ENCODE data around the gene RAP1GAP2. TPM values are rescaled to one million over a fixed set of nuclear protein-coding genes. Genes with fewer than 3 reads are reported as not detected.
A peak's percentile ranks its signal among the peaks of the same experiment; 100 is the strongest.
"Not testable (repeated sequence)": the region's sequence is repeated elsewhere in the genome, so short reads cannot be mapped to it uniquely, and the experiment has no call there.

The RAP1GAP2 gene
- total RNA-seq, 1 experiment from 2014 or later, result 1.3 TPM

DNA sequence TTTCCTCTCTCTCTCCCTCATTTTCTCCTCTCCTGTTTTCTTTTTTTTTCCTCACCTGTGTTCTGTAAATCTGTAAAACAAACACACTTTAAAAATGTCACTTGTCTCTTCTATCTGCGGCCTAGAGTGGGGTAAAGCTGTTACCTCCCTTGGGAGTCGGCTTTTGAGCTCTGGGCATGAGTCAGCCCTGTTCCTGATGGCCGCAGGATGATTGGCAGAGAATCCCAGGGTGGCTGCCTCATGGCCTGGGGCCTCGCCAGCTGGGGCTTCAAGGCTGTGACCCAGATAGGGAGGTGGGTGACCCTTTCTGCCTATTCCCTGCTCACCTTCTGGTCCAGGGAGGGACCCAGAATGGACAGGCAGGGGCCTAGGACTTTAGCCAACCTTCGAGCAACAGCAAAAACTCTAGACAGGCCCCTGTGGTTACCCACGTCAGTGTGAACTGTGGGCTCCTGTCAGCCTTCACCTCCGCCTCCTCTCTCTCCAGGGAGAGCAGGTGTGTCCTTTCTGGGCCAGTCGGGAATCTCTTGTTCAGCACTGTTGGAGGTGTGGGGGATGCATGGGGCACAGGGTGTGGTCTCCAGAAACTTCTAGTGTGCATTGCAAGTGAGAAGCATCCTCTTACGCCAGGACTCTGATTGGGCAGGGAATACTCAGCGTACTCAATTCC lies 87.4 kb downstream of the RAP1GAP2 start:
- peak; percentile 67 for DNase-seq (ENCODE audit: low read depth)

DNA sequence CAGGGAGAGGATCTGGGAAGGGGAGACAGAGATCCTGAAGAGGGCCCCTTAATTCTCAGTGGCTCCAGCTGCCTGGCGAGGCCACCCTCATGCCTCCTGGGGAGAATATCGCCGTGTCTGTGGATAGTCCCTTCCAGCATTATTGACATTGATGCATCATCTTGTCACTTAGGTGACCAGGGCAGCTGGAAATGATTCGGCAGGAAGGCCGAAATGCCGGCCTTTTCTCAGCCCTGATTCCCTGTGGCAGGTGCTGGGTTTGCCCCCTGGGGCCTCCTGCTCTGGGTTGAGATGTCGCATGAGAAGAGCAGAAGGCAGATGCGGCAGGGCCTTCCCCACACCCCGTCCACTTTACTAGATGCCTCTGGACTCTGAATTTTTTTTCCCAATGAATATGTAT lies 89.5 kb downstream of the RAP1GAP2 start:
- DNase-seq (ENCODE audit: low read depth), result no peak

DNA sequence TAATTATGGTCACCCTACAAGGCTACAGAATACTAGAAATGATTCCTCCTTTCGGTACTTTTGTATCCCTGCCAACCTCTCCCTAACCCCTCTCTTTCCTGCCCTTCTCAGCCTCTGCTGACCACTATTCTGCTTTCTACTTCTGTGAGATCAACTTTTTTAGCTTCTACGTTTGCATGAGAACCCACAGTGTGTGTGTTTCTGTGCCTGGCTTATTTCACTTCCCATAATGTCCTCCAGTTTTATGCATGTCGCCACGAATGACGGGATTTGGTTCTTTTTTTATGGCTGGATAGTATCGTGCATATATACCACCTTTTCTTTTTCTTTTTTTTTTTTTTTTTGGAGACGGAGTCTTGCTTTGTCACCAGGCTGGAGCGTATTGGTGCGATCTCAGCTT lies 92.1 kb downstream of the RAP1GAP2 start:
- DNase-seq (ENCODE audit: low read depth), result no peak

DNA sequence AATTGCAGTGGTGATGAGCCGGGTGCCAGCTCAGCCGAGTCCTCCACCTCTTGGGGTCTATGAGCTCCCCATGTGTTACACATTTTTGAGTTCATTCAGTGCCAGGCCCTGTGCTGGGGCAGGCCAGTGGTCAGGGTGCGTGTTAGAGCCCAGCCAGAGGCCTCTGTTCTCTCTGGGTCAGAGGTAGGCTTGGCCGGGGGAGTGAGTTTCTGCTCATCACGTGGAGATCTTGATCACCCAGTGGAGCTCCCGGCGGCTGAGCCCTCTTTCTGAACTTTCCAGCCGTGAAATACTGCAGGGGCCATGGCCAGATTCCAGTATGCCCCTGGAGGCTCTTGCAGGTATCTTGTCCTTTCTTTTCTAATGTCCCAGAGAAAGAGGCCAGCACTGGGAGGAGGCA lies 93.0 kb downstream of the RAP1GAP2 start:
- no peak for DNase-seq (ENCODE audit: low read depth)

DNA sequence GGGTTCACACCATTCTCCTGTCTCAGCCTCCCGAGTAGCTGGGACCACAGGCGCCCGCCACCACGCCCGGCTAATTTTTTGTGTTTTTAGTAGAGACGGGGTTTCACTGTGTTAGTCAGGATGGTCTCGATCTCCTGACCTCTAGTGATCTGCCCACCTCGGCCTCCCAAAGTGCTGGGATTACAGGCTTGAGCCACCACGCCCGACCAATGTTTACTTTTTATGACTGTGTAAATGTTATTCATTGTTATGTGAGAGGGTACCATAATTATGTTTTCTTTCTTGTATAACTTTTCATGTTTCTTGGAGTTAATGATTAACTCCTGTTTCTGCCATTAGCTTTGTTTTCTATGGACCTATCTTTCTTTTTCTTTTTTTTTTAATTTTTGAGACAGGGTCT lies 94.5 kb downstream of the RAP1GAP2 start:
- not testable (repeated sequence) for DNase-seq (ENCODE audit: low read depth)

DNA sequence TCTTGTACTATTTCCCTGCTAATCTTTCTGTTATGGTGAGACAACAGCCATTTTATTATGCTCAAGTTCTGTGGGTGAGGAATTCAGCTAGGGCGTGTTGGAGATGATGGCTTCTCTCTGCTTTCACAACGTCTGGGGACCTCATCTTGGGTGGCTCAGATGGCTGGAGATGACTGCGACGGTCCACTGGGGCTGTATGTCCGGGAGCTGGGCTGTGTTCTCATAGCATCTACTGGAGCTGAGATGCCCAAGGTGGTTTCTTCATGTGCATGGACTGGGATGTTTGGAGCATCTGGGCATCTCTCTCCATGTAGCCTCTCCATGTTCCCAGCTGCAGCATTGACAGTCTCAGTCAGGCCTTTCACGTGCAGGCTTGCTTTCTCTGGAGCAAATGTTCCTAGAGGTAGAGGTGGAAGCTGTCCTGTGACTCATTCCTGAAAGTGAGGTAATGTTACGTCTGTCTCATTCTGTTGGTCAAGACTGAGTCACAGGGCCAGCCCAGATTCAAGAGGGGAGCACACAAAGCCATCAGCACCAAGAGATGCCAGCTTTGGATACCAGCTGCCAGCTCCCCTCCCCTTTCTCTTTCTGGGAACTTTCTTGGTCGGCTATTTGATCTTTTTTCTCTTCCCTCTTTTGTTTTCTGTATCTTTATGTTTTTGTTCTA lies 96.2 kb downstream of the RAP1GAP2 start:
- DNase-seq (ENCODE audit: low read depth), result peak; percentile 76

DNA sequence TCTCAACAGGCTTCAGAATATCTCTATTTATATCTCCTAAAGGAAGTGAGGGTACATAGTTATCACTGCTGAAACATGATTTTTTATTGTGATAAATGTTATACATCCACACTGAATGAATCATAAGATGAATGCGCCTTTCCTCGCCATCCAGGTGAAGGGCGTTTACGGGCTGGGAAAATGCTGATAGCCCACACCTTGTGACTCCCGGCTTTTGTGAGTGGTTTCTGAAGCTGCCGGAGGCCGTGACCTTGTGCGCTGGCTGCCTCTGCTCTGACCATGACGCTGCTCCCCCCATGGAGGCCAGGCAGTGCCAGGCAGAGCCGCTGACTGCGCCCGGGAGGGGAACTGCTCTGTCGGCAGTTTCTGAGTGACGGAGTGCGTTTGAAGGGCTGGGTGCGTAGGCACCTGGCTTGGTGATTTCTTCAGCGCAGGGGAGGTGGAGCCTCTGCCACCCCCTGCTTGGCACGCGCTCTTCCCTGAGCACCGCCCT lies 97.2 kb downstream of the RAP1GAP2 start:
- DNase-seq (ENCODE audit: low read depth), result no peak

DNA sequence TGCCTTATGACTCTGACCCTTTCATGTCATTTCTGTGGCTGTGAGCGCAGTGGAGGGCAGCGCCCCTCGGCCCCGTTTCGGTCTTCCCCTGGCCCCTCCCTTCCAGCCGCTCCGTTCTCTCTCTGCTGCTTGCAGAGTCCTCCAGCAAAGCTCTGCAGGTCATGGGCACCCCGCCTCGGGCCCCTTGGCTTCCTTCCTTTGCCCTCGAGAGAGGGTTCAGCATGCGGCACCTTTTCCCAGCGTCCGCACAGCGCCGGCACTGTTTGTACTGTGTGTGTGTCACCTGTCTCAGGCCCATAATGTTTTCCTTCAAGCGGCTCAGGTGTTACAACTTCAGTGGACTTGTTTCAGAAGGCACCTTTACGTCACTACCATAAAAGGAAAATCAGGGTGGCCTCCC lies 98.5 kb downstream of the RAP1GAP2 start:
- DNase-seq (ENCODE audit: low read depth), result no peak

DNA sequence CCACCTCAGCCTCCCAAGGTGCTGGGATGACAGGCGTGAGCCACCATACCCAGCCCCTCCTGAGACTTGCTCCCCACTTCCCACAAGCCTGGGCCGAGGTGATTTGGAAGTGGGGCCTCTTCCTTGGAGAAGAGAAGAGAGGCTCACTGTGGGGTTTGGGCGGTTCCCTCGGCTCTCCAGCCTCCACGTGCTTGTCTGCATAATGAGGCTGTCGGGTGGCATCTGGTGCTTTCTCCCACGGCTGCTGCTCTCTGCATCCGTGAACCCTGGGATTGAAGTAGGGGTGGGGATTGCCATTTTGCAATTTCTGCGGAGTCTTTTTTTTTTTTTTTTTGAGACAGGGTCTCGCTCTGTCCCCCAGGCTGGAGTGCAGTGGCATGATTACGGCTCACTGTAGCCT lies 101.4 kb downstream of the RAP1GAP2 start:
- DNase-seq (ENCODE audit: low read depth), result no peak

DNA sequence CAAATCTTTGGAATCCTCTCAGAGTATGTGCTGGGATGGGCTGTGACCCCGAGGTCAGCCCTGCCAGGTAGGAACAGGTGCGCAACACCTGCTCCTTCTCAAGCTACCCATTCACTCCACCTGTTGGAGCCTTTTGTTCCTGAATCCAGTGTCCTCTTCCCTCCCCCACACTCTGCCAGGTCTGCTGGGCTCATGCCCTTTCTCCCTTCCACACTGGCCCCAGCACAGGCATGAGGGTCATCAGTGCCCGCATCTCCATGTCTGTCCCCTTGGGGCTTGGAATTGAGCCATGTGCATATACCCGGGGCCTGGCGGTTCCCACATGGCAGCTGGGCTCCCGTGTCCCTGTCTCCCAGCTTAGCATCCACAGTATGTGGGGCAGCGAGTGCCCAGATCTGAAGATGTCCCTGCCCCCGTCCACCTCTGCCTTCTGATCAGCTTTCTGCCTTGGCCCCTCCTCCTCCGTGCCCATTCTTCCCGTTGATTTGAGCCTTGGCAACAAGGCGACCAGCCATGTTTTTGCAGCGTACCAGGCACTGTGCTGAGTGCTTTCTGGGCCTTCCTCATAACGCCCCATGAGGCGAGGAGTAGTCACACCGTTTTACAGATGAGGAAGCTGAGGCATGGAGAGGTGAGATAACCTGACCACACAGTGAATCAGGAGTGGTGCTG lies 102.2 kb downstream of the RAP1GAP2 start:
- DNase-seq (ENCODE audit: low read depth), result no peak

DNA sequence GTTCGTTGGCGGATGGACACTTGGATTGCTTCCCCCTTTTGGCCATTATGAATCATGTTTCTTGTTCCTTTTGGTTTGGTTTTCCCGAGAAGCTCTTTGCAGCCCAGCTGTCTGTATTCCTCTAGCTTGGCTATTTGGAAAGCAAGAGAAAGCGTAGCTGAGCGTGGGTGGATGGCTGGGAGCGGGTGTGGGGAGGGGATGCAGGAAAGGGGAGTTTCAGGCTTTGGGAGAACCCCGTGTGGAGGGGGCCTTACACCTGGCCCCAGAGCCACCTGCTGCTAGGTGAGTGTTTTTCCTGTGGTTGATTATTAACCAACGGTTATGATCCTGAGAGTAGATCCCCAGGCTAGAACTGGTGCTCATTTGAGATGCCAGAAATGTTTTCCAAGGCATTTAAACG lies 103.7 kb downstream of the RAP1GAP2 start:
- DNase-seq (ENCODE audit: low read depth), result no peak

DNA sequence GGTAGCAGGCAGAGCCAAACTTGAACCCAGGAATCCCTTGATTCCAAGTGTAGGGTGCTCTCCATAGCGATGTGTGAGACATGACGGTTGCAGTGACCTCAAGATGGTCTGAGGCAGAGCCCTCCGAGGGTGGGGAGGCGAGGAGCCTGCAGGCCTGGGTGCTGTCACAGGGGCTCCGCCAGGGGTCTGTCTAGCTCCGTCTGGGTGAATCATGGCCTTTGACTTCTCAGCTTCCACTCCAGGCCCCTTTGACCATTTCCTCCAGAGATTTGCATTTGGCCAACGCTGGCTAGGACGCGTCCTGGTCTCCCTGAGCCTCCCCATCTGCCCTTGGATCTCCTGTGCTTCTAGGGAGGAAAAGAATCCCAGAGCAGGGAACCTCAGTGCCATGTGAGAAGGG lies 104.6 kb downstream of the RAP1GAP2 start:
- no peak for DNase-seq (ENCODE audit: low read depth)

DNA sequence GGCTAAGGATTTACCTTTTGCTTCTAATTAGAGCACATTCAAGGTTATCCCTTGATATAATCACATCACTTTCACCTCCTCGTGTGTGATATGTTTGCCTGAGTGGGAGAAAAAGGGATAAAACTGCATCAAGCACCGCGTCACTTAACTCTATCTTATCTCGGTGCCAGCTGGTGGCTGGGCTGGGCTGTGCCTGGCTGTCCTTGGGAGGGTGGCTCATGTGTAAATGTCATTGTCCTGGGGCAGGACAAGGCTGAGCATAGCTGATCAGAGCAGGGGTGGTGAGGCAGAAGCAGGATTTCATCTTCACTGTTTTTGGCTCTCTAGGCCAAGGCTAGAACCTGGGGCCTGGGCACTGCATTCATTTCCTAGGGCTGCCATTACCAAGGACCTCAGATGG lies 105.3 kb downstream of the RAP1GAP2 start:
- DNase-seq (ENCODE audit: low read depth), result no peak

DNA sequence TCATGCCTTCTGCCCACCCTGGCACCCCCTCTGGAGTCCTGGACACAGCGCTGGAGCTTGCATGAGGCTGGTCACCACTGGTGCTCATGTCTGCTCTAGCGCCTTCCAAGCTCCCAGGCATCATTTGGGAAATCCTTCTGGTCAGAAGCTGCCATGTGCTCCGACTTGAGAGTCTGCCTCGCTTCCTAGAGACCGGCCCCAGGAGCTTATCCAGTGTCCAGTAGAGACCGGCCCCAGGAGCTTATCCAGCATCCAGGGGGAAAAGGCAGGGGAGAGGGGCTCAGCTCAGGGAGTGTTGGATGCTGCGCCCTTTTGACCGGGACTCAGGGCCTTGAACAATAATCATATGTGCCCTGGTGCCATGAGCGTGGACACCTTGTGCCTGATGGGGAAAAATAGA lies 106.3 kb downstream of the RAP1GAP2 start:
- DNase-seq (ENCODE audit: low read depth), result no peak

DNA sequence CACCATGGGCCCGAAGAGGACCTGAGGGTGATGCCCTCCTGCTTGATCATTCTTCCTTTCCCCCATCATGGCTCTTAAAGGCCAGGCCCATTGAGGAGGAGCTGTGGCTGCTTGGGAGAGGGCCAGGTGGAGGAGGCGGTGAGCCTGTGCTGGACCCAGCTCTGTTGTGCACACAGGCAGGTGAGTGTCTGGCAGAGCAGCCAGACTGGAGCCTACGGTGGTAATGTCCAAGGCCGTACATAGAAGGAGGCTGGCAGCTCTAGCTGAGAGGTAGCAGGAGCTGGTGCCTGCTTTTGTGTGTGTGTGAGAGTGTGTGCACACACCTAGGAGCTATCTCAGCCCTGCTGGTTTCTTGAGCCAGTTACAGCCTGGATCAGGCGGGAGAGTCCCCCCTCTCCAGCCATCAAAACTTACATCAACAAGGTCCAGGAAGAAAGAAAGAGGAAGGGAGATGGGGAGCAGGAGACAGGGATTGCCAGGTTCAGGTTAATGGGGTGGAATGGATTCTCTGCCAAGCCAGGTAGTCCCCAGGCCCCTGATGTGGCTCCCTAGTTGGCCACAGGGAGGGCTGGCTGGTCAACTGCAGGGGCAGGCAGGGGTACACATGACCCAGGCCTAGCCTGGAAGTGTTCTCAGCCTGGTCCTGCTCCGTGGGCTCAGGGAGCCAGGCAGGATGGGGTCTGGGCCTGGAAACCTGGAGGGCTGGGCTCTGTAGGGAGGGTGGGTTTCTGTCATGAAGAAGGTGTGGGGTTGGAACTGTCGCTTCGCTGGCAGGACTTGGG lies 107.1 kb downstream of the RAP1GAP2 start:
- DNase-seq (ENCODE audit: low read depth), result no peak

DNA sequence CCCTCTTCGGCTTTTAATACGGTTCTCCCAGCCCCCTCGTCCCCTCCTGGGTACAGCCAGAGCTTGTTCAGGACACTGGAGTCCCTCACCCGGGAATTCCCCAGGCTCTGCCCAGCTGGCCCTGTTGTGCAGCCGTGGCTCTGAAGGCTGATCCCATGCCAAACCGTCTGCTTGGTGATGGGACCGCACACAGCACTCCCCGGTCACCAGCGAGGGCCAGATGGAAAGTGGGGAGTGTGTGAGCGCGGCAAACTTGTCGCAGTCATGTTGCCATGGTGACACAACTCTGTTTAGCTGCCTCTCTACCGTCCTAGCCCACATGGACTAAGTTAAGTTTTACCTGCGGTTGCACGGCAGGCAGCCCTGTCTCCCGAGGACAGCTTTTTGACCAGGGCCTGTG lies 107.9 kb downstream of the RAP1GAP2 start:
- DNase-seq (ENCODE audit: low read depth), result peak; percentile 66

DNA sequence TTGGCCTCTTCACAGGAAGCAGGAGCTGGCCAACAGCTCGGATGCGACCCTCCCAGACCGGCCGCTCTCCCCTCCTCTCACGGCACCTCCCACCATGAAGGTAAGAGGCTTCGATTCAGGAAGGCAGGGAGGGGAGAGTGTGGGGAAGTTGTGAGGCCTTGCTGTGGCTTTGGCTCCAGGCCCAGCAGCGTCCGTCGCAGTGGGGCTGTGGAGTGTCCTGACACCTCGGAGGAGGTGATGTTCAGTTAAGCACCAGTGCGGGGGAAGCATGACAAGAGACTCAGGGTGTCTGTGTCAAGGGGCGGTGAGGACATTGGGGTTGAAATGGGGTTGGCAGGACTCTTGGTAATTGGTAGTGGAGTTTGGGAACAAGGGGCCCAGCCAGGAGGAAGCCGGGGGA lies 109.0 kb downstream of the RAP1GAP2 start:
- DNase-seq (ENCODE audit: low read depth), result no peak

DNA sequence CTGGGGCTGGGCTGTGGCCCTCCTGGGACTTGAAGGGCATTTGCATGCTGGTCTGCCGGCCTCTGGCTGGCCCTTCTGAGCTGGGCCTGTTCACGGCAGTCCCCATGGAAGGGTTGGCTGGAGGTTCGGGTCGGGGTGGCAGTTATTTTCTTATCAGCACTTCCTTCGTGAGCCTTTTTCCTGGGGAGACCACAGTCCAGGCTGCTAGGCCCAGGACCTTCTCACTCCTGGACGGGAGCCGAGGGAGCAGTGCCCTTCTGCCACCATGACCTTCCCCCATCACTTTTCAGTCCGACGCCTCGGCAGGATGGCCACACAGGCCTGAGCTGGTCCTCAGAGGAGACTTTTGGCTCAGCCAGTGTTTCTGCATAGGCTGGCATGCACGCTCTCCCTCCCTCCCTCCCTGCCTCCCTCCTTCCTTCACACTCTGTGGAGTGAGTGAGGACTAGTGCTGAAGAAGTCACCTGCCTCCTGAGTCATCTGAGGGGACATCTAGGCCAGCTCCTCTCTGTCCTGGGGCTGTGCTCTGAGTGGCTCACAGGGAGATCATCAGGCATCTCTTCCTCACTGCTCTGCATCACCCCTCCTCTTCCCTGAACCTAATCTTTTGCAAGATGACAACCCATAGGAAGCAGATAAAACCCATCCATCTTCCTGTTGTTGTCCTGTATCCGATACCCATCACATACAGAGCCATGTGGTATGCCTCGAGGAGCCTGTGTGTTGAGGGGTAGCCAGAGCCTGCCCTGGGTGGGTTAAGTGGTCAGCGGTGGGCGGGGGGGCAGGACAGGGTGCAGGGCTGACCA lies 109.7 kb downstream of the RAP1GAP2 start:
- DNase-seq (ENCODE audit: low read depth), result no peak

DNA sequence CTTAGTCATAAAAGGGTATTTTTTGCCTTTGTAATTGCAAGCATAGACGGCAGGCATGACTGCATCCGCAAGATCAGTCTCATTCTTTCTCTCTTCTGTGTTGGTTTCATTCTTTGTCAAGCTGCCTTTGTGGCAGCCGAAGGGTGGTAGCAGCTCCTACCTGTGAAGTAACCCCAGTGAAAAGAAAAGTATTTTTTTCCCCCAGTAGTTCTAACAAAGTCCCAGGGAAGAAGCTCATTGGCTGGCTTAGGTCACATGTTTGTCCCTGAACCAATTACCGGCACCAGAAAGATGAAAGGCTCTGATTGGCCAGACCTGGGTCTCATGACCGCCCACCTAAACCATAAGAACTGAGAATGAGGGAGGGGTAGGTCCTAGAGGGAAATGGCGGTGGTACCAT lies 110.7 kb downstream of the RAP1GAP2 start:
- DNase-seq (ENCODE audit: low read depth), result no peak

DNA sequence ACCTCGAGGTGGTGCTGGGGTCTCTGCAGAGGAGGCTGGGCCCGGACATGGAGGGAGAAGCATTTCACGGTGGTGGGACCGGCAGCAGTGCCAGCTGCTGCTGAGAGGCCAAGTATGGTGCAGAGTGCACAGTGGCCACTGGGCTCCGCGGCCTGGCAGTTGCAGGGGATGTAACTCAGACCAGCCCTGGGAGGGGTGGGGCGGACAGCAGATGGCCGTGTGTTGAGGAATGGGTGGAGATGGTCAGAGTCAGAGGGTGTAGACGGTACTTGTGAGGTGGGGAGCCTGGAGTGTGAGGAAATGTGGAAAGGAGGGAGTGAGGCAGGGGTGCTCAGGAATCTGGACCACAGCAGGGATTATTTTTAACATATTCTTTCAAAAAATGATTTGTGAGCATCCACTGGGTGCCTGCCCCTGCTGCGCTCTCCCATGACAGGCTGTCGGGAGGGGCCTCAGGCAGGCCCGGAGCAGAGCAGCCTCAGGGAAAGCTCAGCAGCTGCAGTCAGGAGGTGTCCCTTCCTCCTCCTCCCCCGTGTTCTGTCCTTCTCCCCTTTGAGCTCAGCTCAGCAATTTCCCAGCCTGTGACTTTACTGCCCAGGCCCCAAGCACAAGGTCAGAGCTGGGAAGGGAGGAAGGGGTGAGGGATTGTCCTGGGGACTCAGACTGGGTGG lies 113.1 kb downstream of the RAP1GAP2 start:
- DNase-seq (ENCODE audit: low read depth), result no peak

DNA sequence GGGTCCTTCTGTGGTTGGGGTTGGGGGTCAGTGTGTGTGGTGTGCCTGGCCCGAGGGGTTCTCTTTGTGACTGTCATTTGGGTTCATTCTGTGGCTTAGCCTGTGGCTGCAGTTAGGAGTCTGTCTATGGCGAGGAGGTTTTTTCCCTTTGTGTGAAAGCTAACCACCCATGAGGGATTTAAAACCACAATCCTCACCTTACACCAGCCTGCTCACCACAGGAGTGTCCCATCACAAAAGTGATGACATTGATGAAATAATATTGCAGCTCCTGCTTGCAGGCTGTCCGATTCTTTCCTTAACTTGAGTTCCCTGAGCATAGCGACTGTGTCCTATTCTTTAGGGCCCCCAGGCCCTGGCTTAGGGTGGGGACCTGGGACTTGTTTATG lies 113.6 kb downstream of the RAP1GAP2 start:
- DNase-seq (ENCODE audit: low read depth), result no peak
